Measurements from ENCODE around the gene TMEM72. TPM values are rescaled to one million over a fixed set of nuclear protein-coding genes. Genes with fewer than 3 reads are reported as not detected.

The TMEM72 gene
- total and polyA plus RNA-seq, 2 of the 13 experiments (the other 11 are each of a cell fraction or from before 2014, with no cell fraction given): 0.04 TPM; not detected in 1

DNA sequence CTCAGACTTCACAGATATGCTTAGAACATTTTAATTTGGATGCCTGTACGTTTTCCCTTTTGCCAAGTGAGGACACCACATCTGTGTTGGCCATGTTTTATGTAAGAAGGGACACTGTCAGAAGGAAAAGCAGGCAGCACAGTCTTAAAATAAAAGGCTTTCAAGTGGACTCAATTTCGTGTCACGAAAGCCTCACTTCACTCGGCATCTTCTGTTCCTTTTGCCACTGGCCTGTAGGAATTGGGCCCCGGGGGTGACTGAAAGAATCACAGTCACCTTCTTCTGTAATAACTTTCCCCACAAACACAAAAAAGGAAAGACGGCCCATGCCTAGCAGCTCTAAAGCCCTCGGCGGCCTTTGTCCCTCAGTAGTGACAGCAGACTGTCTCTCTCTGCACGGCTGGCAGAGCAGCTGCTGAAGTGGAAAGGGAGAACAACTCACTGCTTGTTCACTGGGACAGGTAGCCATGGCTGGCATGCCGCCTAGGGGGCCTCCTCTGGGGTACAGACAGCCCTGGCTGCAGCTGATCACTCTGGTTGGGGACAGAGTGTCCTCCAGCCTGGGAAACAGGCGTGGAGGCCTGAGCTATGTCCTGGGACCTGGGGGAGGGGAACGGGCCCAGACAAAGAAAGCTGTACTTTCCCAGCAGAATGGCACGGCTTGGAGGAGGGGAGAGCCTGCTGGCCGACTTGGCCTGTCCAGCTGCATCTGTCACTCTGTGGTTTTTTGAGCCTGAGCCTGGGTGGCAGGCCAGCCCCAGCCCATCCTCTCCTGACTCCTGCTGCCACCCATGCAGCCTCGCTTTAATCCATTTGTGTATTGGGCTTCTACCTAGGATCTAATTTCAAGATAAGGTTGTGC, 52.9 kb downstream of the TMEM72 start (continued):
- TF ChIP-seq TBP (CRISPR knock-in tag; IDR thresholded peaks at IDR 0.05) (no peak), AKAP8 (CRISPR knock-in tag; IDR thresholded peaks at IDR 0.05) (no peak), ZKSCAN5 (CRISPR knock-in tag; IDR thresholded peaks at IDR 0.05) (no peak), MAFF (IDR thresholded peaks at IDR 0.05; ENCODE audit: low read depth, low read length) (no peak), JARID2 (CRISPR knock-in tag; IDR thresholded peaks at IDR 0.05; ENCODE audit: insufficient replicate concordance) (no peak), HNF1B (CRISPR knock-in tag; IDR thresholded peaks at IDR 0.05) (no peak), MTERF4 (CRISPR knock-in tag; IDR thresholded peaks at IDR 0.05) (no peak), STAT5B (CRISPR knock-in tag; IDR thresholded peaks at IDR 0.05) (no peak), NR2F1 (CRISPR knock-in tag; IDR thresholded peaks at IDR 0.05) (no peak), SNAPC2 (CRISPR knock-in tag; IDR thresholded peaks at IDR 0.05) (peak; percentile 57; the same call in 1 of the 2 replicates), SOX6 (IDR thresholded peaks at IDR 0.05) (no peak), SOX6 (CRISPR knock-in tag; IDR thresholded peaks at IDR 0.05) (peak; percentile 68; the same call in 1 of the 2 replicates)
- TF ChIP-seq, protein P1, sequence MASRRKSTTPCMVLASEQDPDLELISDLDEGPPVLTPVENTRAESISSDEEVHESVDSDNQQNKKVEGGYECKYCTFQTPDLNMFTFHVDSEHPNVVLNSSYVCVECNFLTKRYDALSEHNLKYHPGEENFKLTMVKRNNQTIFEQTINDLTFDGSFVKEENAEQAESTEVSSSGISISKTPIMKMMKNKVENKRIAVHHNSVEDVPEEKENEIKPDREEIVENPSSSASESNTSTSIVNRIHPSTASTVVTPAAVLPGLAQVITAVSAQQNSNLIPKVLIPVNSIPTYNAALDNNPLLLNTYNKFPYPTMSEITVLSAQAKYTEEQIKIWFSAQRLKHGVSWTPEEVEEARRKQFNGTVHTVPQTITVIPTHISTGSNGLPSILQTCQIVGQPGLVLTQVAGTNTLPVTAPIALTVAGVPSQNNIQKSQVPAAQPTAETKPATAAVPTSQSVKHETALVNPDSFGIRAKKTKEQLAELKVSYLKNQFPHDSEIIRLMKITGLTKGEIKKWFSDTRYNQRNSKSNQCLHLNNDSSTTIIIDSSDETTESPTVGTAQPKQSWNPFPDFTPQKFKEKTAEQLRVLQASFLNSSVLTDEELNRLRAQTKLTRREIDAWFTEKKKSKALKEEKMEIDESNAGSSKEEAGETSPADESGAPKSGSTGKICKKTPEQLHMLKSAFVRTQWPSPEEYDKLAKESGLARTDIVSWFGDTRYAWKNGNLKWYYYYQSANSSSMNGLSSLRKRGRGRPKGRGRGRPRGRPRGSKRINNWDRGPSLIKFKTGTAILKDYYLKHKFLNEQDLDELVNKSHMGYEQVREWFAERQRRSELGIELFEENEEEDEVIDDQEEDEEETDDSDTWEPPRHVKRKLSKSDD (CRISPR knock-in tag; IDR thresholded peaks at IDR 0.05; ENCODE audit: low read depth): no peak
- TF ChIP-seq, protein P2, sequence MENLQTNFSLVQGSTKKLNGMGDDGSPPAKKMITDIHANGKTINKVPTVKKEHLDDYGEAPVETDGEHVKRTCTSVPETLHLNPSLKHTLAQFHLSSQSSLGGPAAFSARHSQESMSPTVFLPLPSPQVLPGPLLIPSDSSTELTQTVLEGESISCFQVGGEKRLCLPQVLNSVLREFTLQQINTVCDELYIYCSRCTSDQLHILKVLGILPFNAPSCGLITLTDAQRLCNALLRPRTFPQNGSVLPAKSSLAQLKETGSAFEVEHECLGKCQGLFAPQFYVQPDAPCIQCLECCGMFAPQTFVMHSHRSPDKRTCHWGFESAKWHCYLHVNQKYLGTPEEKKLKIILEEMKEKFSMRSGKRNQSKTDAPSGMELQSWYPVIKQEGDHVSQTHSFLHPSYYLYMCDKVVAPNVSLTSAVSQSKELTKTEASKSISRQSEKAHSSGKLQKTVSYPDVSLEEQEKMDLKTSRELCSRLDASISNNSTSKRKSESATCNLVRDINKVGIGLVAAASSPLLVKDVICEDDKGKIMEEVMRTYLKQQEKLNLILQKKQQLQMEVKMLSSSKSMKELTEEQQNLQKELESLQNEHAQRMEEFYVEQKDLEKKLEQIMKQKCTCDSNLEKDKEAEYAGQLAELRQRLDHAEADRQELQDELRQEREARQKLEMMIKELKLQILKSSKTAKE (CRISPR knock-in tag; IDR thresholded peaks at IDR 0.05; ENCODE audit: borderline replicate concordance): peak; percentile 79; the same call in 1 of the 2 replicates
